Osteocyte (in vitro differentiated cells): ENCODE data around the gene PYDC2. TPM values are rescaled to one million over a fixed set of nuclear protein-coding genes. Genes with fewer than 3 reads are reported as not detected.
"Not testable (repeated sequence)": the region's sequence is repeated elsewhere in the genome, so short reads cannot be mapped to it uniquely, and the experiment has no call there.

Source experiments
- DNase-seq: peaks from one replicate; pipeline ENCODE4 v3.0.0; 2021; ENCODE audit warnings: mixed read lengths; ENCODE audit not compliant: unreplicated experiment; ENCODE audit errors: extremely low spot score
- H3K27ac Mint-ChIP-seq: one replicate; pipeline ENCODE4 v1.8.0; 2021; ENCODE audit warnings: mild to moderate bottlenecking, mixed read lengths; ENCODE audit not compliant: unreplicated experiment
- H3K27me3 Mint-ChIP-seq: one replicate; pipeline ENCODE4 v1.8.0; 2021; ENCODE audit warnings: mixed read lengths; ENCODE audit not compliant: unreplicated experiment
- H3K36me3 Mint-ChIP-seq: one replicate; pipeline ENCODE4 v1.8.0; 2021; ENCODE audit warnings: mixed read lengths; ENCODE audit not compliant: unreplicated experiment
- H3K4me1 Mint-ChIP-seq: one replicate; pipeline ENCODE4 v1.8.0; 2021; ENCODE audit warnings: mixed read lengths; ENCODE audit not compliant: unreplicated experiment
- H3K4me3 Mint-ChIP-seq: one replicate; pipeline ENCODE4 v1.8.0; 2021; ENCODE audit warnings: mild to moderate bottlenecking, moderate library complexity, mixed read lengths; ENCODE audit not compliant: unreplicated experiment
- H3K9me3 Mint-ChIP-seq: one replicate; pipeline ENCODE4 v1.8.0; 2021; ENCODE audit warnings: mixed read lengths; ENCODE audit not compliant: unreplicated experiment
- total RNA-seq: library from RNA; stranded (reverse); gene quantifications from 2 replicates; pipeline ENCODE4 v1.2.1, GENCODE V29; 2021
- TF ChIP-seq, protein P1 (sequence below): fragments of 200-600 bp; sonication (generic); IDR thresholded peaks from 2 replicates; pipeline ENCODE4 v1.5.0; 2021; ENCODE audit warnings: antibody characterized with exemption, mild to moderate bottlenecking, moderate library complexity

PYDC2 gene
- total RNA-seq, 1 donor from 2014 or later: not detected

DNA sequence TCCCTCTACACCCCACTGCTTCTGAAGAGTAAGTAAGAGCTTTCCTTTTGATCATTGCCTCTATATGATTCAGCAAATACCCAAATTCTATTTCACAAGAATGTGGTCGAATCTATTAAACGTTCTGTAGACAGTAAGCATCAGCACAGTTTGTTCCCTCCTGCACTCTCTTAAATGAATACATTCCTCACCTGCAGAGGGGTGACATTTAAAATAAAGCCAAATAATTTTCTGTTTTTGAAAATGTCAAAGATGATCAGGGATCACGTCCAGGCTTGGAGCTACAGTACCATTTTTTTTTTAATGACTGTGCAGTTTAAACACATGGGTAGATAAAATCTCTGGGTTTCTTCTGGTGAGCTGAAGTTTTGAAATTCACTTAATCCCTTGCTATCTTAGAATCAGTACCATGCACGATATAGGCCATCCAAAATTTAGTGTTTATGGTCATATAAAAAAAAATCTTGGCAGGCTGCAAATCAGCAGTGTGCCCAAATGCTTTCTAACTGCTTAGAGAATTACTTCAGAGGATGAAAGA is 12.8 kb downstream of the PYDC2 start:
- H3K4me3 Mint-ChIP-seq: no peak overlapping the region
- H3K4me1 Mint-ChIP-seq: no peaks in the 10 kb centered on the region
- H3K36me3 Mint-ChIP-seq: no peaks in the 10 kb centered on the region
- no peak for DNase-seq
- TF ChIP-seq, protein P1, sequence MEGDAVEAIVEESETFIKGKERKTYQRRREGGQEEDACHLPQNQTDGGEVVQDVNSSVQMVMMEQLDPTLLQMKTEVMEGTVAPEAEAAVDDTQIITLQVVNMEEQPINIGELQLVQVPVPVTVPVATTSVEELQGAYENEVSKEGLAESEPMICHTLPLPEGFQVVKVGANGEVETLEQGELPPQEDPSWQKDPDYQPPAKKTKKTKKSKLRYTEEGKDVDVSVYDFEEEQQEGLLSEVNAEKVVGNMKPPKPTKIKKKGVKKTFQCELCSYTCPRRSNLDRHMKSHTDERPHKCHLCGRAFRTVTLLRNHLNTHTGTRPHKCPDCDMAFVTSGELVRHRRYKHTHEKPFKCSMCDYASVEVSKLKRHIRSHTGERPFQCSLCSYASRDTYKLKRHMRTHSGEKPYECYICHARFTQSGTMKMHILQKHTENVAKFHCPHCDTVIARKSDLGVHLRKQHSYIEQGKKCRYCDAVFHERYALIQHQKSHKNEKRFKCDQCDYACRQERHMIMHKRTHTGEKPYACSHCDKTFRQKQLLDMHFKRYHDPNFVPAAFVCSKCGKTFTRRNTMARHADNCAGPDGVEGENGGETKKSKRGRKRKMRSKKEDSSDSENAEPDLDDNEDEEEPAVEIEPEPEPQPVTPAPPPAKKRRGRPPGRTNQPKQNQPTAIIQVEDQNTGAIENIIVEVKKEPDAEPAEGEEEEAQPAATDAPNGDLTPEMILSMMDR: no peak
- H3K9me3 Mint-ChIP-seq: no peaks in the 10 kb centered on the region
- H3K27me3 Mint-ChIP-seq: peaks cover 5% of the 10 kb centered on the region
- no peak overlapping the region for H3K27ac Mint-ChIP-seq

DNA sequence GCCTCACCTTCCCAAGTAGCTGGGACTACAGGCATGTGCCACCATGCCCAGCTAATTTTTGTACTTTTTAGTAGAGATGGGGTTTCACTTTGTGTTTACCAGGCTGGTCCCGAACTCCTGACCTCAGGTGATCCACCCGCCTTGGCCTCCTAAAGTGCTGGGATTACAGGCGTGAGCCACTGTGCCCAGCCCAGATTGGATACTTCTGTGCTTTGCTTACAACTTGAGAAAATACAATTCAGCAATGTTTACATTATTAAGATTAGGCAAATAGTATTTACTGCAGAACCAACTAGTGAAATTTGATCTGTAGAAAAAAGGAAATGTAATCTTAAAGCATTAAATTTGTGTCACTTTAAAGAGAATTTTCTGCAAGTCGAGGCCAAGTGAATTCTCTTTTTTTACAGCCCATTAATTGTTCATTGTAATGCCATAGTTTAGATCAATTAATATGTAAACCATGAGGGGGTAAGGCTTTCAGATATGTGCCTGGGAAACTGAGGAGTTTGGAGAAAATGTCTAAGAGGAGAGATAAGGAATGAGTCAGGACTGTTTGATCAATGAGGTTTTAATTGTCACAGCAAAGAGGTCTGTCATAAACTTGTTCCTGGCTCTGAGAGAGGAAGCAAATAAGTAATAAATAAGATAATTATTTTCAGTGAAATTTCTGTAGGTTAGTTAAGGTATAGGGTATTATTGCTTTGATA is 15.3 kb downstream of the PYDC2 start:
- H3K4me3 Mint-ChIP-seq: no peak overlapping the region
- DNase-seq: no peak
- no peaks in the 10 kb centered on the region for H3K9me3 Mint-ChIP-seq
- TF ChIP-seq, protein P1: no peak
- H3K27ac Mint-ChIP-seq: no peak overlapping the region
- H3K27me3 Mint-ChIP-seq: peaks cover 7% of the 10 kb centered on the region
- no peaks in the 10 kb centered on the region for H3K4me1 Mint-ChIP-seq
- H3K36me3 Mint-ChIP-seq: no peaks in the 10 kb centered on the region

GRCh38 chr3:191483994-191484393 is 23.0 kb downstream of the PYDC2 start:
- peaks cover 10% of the 10 kb centered on the region for H3K27me3 Mint-ChIP-seq
- not testable (repeated sequence) for DNase-seq, H3K27ac Mint-ChIP-seq, H3K4me1 Mint-ChIP-seq, H3K9me3 Mint-ChIP-seq, H3K36me3 Mint-ChIP-seq, H3K4me3 Mint-ChIP-seq

DNA sequence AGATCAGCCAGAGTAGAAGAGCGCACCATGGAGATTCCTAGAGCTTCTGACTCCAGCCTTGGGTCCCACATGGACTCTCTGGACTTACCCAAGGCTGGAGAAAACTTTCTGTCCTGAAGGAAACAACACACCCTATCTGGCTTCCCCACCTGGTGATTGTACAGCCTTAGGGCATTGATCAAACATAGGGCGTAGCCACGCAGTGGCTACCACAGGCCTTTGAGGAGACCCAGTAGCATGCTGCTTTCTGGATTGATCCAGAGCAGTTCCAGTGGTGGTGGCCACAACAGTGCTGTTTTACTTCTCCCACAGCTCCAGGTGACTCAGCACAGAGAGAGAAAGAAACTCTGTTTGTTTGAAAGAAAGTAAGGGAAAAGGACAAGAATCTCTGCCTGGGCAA is 23.5 kb downstream of the PYDC2 start:
- Mint-ChIP-seq H3K27me3 (peaks cover 10% of the 10 kb centered on the region), H3K27ac (no peak overlapping the region), H3K9me3 (no peaks in the 10 kb centered on the region), H3K4me1 (no peaks in the 10 kb centered on the region), H3K4me3 (no peak overlapping the region), H3K36me3 (no peaks in the 10 kb centered on the region)
- TF ChIP-seq, protein P1: no peak
- DNase-seq: no peak

- no peak for DNase-seq
- H3K4me3 Mint-ChIP-seq: no peak overlapping the region
- no peaks in the 10 kb centered on the region for H3K4me1 Mint-ChIP-seq
- no peak overlapping the region for H3K27ac Mint-ChIP-seq
- peaks cover 12% of the 10 kb centered on the region for H3K27me3 Mint-ChIP-seq
- H3K36me3 Mint-ChIP-seq: no peaks in the 10 kb centered on the region
- TF ChIP-seq, protein P1: no peak
- H3K9me3 Mint-ChIP-seq: no peaks in the 10 kb centered on the region
Observed at GRCh38 chr3:191492601-191493000, 31.6 kb downstream of the PYDC2 start.
